ENCODE results near the gene CDK18. TPM values are rescaled to one million over a fixed set of nuclear protein-coding genes. Genes with fewer than 3 reads are reported as not detected.

CDK18 gene
- total and polyA plus RNA-seq, 4 donors: 9.7 to 21.0 (median 15.0) TPM

DNA sequence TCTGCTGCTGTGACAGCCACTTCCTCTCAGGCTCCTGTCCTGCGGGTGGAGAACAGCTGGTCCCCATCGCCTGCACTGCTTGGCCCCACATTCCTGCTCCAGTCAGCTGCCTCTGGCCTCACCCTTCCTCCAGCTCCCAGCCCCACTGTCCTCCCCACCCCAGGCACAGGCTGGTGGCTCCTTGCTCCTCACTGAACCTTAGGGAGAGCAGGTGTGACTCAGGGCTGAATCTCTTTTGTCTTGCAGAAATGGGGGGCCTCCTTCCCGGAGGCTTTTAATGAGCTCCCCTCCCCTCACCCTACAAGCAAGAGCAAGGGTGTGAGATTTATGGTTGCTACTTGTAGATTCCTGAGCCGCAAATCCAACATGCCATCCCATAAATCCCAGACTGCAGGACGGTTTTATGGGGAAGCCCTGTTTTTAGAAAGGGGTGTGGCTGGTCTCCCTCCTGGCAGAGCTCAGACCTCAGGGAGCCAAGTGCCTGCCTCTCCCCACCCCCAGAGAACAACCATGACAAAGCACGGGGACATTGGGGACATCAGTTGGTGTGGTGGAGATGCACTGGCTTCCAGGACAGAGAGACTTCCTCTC, 15.2 kb downstream of the CDK18 start:
- Histone ChIP-seq H3K4me3 (no peak overlapping the region), H3K36me3 (ENCODE audit: control insufficient read depth in 4 of 4, insufficient read depth in 4 of 4, low read length in 4 of 4) (peaks cover 0 to 4% (median 3%) of the 10 kb centered on the region in 4 donors), H3K9ac (ENCODE audit: insufficient read depth in 1 of 2, low read length in 2 of 2) (no peak overlapping the region), H3K9me3 (ENCODE audit: control insufficient read depth in 4 of 4, insufficient read depth in 3 of 4, low read length in 3 of 4) (no peaks in the 10 kb centered on the region), H3K27me3 (ENCODE audit: control insufficient read depth in 3 of 3, insufficient read depth in 3 of 3, low read length in 2 of 3) (no peaks in the 10 kb centered on the region), H3K27ac (ENCODE audit: low read depth in 1 of 2, low read length in 1 of 2) (peak overlapping the region in 1 of 2 donors; percentile 17), H3K4me1 (ENCODE audit: control insufficient read depth in 5 of 5, insufficient read depth in 5 of 5, low read length in 5 of 5) (peaks cover 8 to 29% (median 13%) of the 10 kb centered on the region in 5 donors)
- no peak for ATAC-seq (ENCODE audit: insufficient read depth, low FRiP score)
- WGBS, 2 donors: 42 to 49% methylated on average over 6 of the region's 6 CpGs
- TF ChIP-seq CTCF (IDR thresholded peaks at IDR 0.05; ENCODE audit: control extremely low read depth, extremely low read depth): no peak
- DNase-seq: peak; percentile 90 to 93 (median 92)

DNA sequence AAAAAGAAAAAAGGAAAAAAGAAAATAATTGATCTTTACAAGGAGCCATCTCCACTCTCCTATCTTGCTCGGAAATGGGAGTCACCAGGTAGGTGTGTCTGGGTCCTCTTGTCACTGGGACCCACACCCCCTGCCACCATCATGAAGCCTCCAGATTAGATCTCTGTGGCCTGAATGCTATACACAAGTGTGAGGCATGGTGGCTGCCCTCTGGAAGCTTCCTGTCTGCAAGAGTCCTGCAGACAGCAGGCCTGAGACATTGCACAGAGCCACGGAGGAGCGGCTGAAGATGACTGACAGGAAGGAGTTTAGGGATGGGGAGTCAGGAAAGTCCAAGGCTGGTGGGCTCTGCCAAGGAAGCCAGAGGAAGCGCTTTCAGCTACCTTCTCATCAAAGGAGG, 16.2 kb downstream of the CDK18 start:
- ATAC-seq (ENCODE audit: insufficient read depth, low FRiP score): no peak
- no peak for TF ChIP-seq CTCF (IDR thresholded peaks at IDR 0.05; ENCODE audit: control extremely low read depth, extremely low read depth)
- no peak overlapping the region for H3K4me3 ChIP-seq
- no peaks in the 10 kb centered on the region for H3K27me3 ChIP-seq (ENCODE audit: control insufficient read depth in 3 of 3, insufficient read depth in 3 of 3, low read length in 2 of 3)
- H3K9me3 ChIP-seq (ENCODE audit: control insufficient read depth in 4 of 4, insufficient read depth in 3 of 4, low read length in 3 of 4): no peaks in the 10 kb centered on the region
- H3K36me3 ChIP-seq (ENCODE audit: control insufficient read depth in 4 of 4, insufficient read depth in 4 of 4, low read length in 4 of 4): peaks cover 0 to 6% (median 4%) of the 10 kb centered on the region in 4 donors
- WGBS, 2 donors: 94 to 96% methylated on average over 4 of the region's 4 CpGs
- no peak overlapping the region for H3K9ac ChIP-seq (ENCODE audit: insufficient read depth in 1 of 2, low read length in 2 of 2)
- no peak for DNase-seq
- H3K27ac ChIP-seq (ENCODE audit: low read depth in 1 of 2, low read length in 1 of 2): no peak overlapping the region
- H3K4me1 ChIP-seq (ENCODE audit: control insufficient read depth in 5 of 5, insufficient read depth in 5 of 5, low read length in 5 of 5): peaks cover 4 to 25% (median 9%) of the 10 kb centered on the region in 5 donors

DNA sequence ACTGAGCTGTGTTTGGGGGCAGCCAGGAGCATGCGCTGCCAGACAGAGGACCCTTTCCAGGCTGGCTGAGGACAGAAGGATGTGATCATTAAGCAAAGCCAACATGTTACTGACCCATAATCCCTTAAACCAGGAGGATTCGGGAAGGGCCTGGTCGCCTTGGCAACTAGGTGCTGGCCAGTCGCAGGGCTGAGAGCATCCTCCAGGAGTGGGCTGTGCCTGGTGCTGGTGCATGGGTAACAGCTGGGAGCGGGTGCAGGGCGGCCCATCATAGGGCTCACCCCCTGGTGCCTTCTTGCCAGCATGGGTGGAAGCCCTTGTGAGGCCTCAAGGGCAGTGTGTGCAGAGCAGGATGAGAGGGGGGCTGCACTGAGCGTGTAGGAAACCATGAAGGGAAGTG, 17.2 kb downstream of the CDK18 start:
- Histone ChIP-seq H3K4me3 (no peak overlapping the region), H3K36me3 (ENCODE audit: control insufficient read depth in 4 of 4, insufficient read depth in 4 of 4, low read length in 4 of 4) (peaks cover 0 to 6% (median 4%) of the 10 kb centered on the region in 4 donors), H3K4me1 (ENCODE audit: control insufficient read depth in 5 of 5, insufficient read depth in 5 of 5, low read length in 5 of 5) (peaks cover 0 to 20% (median 5%) of the 10 kb centered on the region in 5 donors), H3K9me3 (ENCODE audit: control insufficient read depth in 4 of 4, insufficient read depth in 3 of 4, low read length in 3 of 4) (no peaks in the 10 kb centered on the region), H3K27me3 (ENCODE audit: control insufficient read depth in 3 of 3, insufficient read depth in 3 of 3, low read length in 2 of 3) (no peaks in the 10 kb centered on the region), H3K9ac (ENCODE audit: insufficient read depth in 1 of 2, low read length in 2 of 2) (no peak overlapping the region), H3K27ac (ENCODE audit: low read depth in 1 of 2, low read length in 1 of 2) (no peak overlapping the region)
- 77 to 84% methylated on average over 7 of the region's 7 CpGs for WGBS, 2 donors
- DNase-seq: no peak
- TF ChIP-seq CTCF (IDR thresholded peaks at IDR 0.05; ENCODE audit: control extremely low read depth, extremely low read depth): no peak
- no peak for ATAC-seq (ENCODE audit: insufficient read depth, low FRiP score)

- H3K4me1 ChIP-seq (ENCODE audit: control insufficient read depth in 5 of 5, insufficient read depth in 5 of 5, low read length in 5 of 5): peaks cover 0 to 20% (median 5%) of the 10 kb centered on the region in 5 donors
- WGBS, 2 donors: 97 to 98% methylated on average over 5 of the region's 5 CpGs
- H3K4me3 ChIP-seq: no peak overlapping the region
- no peaks in the 10 kb centered on the region for H3K9me3 ChIP-seq (ENCODE audit: control insufficient read depth in 4 of 4, insufficient read depth in 3 of 4, low read length in 3 of 4)
- H3K27ac ChIP-seq (ENCODE audit: low read depth in 1 of 2, low read length in 1 of 2): no peak overlapping the region
- ATAC-seq (ENCODE audit: insufficient read depth, low FRiP score): no peak
- H3K9ac ChIP-seq (ENCODE audit: insufficient read depth in 1 of 2, low read length in 2 of 2): no peak overlapping the region
- DNase-seq: no peak
- no peaks in the 10 kb centered on the region for H3K27me3 ChIP-seq (ENCODE audit: control insufficient read depth in 3 of 3, insufficient read depth in 3 of 3, low read length in 2 of 3)
- H3K36me3 ChIP-seq (ENCODE audit: control insufficient read depth in 4 of 4, insufficient read depth in 4 of 4, low read length in 4 of 4): peaks cover 0 to 7% (median 4%) of the 10 kb centered on the region in 4 donors
- no peak for TF ChIP-seq CTCF (IDR thresholded peaks at IDR 0.05; ENCODE audit: control extremely low read depth, extremely low read depth)
Measured at GRCh38 chr1:205522692-205523091, 18.2 kb downstream of the CDK18 start.

Measured in lung (tissue), 12 donors.